SH-SY5Y (cell line): ENCODE results near the gene FBXW8.

Experiments
- GATA2 ChIP-seq: IDR thresholded peaks from 2 replicates; pipeline ENCODE4 v1.6.1; 2011; ENCODE audit warnings: mild to moderate bottlenecking, low read depth, low read length
- GATA3 ChIP-seq: IDR thresholded peaks from 2 replicates; pipeline ENCODE4 v1.6.1; 2011; ENCODE audit warnings: low read depth, mild to moderate bottlenecking, low read length, moderate library complexity

DNA sequence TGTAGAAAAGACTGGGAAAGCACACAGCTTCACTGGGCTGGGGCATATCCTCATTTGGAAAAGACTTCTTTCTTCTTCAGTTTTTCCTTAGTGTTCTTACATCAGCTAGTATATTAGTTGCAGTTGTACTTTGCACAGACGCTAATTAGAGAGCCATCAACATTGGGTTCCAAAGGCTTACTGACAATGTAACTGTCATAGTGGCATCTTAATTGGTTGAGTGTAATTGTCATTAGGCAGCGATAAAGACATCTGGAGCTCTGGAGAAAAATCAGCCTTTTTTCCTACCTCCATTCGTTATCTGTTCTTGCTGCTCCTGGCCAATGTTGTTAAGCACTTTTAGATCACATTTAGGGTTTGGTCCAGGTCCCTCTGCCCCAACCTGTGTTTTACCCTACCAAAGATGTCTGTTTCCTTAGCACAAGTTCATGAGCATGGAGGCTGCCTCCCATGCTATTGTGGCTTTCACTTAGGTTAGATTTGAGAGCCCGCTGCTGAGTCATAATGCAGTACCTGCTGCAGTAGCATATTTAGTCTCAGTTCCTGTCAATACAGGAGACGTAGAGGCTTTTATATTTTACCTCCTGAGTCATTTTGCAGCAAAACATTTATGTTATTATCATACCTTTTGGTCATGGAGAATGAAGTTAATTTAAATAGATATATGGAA lies 49.2 kb downstream of the FBXW8 start:
- TF ChIP-seq GATA3 (peak; percentile 66), GATA2 (peak; percentile 78)
